Hepatocyte (in vitro differentiated cells): ENCODE data around the gene FBXO27.

Experiments used
- CTCF ChIP-seq: fragments of 200-600 bp; sonication (generic); IDR thresholded peaks from 2 replicates; pipeline ENCODE4 v1.5.1; 2016; ENCODE audit warnings: antibody characterized with exemption, mild to moderate bottlenecking; ENCODE audit not compliant: poor library complexity
- EZH2 ChIP-seq: fragments of 200-600 bp; sonication (generic); IDR thresholded peaks from 2 replicates; pipeline ENCODE4 v1.6.1; 2016; ENCODE audit warnings: antibody characterized with exemption, mild to moderate bottlenecking, borderline replicate concordance
- EZH2phosphoT487 ChIP-seq: fragments of 200-600 bp; sonication (generic); IDR thresholded peaks from one replicate; pipeline ENCODE4 v1.6.1; 2018; ENCODE audit warnings: antibody characterized with exemption, mild to moderate bottlenecking, low read depth, moderate library complexity; ENCODE audit not compliant: unreplicated experiment, severe bottlenecking

DNA sequence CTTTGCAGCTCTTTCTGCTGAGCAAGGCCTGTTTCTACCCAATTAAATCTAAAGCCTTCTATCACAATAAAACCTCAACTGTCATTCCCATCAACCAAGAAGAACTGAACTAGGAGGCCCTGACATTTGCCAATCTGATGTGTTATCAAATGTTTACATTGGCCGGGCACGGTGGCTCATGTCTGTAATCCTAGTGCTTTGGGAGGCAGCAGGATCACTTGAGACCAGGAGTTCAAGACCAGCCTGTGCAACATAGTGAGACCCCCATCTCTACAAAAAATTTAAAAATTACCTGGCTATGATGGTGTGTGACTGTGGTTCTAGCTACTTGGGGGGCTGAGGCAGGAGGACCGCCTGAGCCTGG, 54.0 kb downstream of the FBXO27 start:
- no peak for TF ChIP-seq CTCF
- TF ChIP-seq EZH2phosphoT487, result no peak
- no peak for TF ChIP-seq EZH2
